ENCODE results near the gene USP48.
A peak's percentile ranks its signal among the peaks of the same experiment; 100 is the strongest.
"Not testable (repeated sequence)": the region's sequence is repeated elsewhere in the genome, so short reads cannot be mapped to it uniquely, and the experiment has no call there.

Gene USP48

DNA sequence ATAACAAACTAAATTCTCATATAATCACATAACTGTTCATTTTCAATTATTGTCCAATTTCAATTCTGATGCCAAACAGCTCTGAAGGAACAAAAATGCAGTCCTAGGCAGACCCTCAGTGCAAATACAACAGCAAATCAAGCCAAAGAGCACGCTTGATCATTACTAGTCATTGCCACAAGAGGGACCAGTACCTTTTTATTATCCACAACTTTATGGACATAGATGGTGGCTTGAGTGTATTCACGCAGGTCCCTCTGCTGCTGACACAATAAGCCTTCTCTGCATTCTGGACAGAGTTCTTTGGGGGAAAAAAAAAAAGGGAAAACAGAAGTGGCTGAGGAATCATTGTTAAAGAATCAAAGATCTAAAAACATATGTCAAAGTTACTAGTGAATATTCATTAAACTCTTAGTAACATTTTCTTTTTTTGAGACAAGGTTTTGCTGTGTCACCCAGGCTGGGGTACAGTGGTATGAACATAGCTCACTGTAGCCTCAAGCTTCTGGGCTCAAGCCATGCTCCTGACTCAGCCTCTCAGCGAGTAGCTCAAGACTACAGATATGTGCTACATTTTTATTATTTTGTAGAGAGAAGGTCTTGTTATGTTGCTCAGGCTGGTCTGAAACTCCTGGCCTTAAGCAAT, 79.5 kb downstream of the USP48 start:
- DNase-seq: peak in 2 of 58 donors; percentile 29 to 33

DNA sequence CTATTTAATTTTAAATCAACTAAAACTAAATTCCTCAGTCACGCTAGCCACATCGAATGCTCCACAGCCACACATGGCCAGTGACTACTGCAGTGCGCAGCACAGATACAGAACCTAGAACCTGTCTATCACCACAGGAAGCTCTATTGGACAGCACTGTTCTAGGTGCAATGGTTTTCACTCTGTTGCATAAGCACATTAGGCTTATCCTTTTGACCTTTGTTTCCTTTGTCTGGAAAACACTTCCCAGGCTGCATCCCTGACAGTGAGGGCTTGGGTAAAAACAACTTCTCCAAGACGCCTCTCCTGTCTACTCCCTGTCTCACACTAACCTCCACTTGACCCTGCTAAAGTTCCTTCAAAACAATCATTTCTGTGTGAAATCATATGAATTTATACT, 80.2 kb downstream of the USP48 start:
- no peak for DNase-seq

DNA sequence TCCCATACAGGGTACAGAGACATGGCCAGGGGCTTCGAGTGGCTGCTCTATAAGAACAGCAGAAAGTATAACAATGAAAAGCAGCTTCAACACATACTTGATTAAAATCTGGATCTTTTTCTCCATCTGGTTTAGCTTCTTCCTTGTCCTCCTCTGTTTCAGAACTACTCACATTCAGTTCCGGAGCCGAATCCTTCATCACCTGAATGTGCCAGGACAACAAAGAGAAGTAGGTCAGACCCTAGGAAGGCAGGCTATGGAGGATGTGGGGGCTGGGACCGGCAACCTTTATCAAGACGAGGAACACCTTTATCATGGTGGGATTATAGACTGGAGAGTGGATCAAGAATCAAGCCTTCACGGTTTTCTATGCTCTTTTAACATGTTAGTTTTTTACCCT, 81.5 kb downstream of the USP48 start:
- no peak for DNase-seq

DNA sequence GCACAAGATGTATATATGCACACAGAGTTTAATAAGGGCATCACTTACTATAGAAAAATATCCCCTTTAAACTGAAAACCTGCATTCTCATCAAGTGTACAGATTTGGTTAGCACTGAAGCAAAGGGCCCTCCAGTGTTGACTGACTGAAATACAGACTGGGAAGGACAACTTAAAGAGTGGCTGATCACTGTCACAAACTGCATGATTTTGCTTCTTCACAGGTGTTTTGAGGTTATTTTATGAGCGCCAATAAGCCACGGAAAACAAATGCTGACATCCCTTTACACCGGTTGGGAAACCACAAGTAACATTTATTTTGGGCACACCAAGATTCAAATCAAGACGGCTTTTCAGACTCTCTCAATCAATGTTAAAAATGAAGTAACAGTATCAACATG, 82.9 kb downstream of the USP48 start:
- DNase-seq: no peak

DNA sequence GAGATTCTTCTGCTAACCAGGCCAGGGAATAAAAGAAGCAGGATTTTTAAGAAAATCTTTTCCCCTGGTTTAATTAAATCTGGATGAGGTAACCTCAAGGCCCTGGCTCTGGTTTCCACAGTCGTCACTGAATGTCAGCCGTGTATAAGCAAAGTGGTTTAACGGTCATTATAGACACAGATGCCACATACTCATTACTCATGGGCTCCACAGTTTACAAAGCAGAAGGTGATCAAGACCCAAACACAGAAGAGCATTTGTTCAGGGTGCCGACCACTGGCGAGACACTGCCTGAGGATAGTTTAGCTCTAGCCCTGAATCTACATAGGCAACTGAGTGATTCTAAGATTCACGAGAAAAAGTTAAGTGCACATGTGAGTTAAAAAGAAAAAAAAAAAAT, 86.0 kb downstream of the USP48 start:
- DNase-seq: no peak

DNA sequence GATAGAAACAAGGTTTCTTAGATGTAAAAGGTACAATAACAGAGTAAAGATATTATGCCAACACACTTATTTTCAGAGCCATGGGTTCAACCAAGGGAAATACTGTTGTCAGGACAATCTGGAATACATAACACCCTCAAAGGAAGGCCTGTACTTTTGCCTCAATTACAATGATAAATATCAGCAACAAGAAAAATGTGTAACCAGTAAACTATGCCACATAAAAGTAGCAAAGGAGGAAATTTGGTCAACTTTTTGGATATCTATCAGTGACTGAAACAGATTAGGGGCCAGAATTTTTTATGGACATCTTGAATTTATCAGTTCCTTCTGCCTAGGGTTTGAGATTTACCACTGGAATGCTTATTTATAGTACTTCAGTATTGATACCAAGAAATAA, 89.2 kb downstream of the USP48 start:
- DNase-seq: no peak

DNA sequence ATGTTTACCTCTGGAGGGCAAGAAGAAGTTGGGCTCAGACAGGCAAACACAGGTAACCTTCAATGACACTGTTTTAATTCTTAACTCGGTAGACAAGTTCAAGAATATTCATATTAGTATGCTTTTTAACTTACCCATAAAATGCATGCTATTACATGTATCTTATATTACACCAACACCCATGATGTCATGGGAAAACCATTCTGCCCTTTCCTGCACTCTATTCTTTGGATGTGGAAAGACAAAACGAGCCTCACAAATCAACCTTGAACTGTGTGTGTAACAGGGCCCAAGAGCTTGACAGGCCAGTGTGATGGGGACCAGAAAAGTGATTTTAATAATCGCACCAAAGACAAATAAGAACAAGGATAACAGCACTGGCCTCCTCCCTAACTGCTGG, 91.2 kb downstream of the USP48 start:
- DNase-seq: no peak

DNA sequence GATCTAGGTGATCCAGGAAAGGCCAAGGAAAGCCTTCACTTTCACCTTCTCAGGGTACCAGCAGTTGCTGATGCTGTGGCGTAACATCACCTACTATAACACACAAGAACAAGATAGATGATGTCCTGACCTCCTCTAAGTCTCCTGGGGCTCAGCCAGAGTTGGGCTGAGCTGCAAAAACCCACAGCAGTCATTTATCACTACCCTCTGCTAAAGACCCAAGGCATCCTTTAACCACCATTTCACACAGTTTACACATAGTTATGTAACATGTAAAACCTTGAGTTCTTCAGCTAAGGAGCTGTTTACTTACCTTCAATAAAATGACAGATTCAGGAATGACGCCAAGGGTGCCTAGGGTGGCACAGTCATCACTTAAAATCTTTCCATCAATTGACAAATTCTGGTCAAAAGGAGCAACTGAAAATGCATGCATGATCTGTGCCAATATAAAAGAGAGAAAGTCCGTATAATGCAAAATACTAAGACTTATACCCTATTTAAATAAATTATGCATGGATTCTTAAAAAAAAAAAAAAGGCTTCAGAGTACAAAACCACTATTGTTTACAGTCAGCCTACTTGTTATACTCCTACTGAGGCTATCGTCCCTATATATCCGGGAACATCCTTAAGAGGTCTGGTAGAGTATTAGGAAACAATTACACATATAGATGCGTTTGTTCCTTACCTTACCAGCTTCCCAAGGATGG, 93.1 kb downstream of the USP48 start:
- DNase-seq: no peak

DNA sequence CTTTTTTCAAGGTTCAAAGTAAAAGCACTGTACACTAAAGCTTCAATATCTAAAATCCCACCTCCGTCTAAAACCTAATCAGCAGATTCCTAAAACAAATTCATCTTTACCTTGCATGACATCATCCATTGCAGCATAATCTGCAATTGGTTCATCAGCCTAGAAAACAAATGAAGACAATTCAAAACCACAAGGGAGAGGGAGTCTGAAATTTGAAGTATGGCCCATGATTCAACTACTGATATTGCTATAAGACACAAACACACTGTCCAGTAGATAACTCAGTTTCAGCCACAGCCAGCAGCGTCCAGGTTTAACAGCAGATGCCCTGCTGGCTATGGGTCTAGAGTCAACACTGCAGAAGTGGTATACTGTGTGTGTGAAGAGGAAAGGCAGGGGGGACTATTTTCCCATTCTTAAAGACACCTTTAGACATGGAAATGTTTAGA, 95.8 kb downstream of the USP48 start:
- no peak for DNase-seq

DNA sequence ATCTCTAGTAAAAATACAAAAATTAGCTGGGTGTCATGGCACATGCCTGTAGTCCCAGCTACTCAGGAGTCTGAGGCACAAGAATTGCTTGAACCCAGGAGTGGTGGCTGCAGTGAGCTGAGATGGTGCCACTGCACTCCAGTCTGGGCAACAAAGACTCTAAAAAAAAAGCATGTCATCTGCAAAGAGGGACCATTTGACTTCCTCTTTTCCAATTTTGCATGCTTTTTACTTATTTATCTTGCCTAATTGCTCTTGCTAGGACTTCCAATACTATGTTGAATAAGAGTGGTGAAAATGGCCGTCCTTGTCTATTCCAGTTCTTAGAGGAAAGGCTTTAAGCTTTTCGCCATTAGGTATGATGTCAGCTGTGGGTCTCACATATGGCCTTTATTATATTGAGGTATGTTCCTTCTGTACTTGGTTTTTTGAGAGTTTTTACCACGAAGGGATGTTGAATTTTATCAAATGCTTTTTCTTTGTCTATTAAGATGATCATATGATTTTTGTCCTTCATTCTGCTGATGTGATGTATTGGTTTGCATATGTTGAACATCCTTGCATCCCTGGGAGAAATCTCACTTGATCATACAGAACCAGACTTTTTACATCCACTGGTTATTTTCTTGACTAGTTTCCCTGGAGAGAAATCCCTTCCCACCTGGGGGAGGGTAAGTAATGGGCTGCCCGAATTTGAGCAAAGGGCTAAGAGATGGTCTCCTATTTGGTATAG, 96.8 kb downstream of the USP48 start:
- DNase-seq: no peak

DNA sequence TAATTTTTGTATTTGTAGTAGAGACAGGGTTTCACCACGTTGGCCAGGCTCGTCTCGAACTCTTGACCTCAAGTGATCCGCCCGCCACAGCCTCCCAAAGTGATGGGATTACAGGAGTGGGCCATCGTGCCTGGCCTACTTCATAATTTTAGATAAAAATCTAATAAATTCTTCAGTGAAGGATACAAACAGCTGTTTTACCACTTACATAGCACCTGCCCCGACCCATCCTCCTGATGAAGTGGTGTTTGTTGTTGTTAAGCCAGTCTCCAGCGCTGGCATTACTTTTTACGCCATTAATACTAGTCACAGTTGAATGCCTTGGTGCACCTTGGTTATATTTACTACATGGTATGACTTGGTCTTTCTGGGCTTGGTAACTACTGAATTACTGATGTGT, 101.5 kb downstream of the USP48 start:
- DNase-seq: no peak

DNA sequence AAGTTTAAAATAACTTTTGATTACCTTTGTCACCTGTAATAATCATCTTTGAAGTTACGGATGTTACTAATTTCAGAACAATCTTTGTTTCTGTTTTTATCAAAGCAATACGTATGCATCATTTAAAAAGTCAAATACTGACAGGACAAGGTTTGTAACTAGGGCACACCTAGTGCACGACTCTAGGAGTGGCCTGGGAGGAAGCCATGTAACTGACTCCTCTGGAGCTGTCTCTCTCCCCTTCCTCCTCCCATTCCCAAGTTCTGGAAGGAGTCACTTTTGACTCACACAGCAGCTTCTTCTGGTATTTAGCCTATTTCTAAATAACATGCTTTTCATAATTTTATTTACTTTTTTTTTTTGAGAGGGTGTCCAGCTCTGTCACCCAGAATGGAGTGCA, 102.0 kb downstream of the USP48 start:
- DNase-seq: no peak

DNA sequence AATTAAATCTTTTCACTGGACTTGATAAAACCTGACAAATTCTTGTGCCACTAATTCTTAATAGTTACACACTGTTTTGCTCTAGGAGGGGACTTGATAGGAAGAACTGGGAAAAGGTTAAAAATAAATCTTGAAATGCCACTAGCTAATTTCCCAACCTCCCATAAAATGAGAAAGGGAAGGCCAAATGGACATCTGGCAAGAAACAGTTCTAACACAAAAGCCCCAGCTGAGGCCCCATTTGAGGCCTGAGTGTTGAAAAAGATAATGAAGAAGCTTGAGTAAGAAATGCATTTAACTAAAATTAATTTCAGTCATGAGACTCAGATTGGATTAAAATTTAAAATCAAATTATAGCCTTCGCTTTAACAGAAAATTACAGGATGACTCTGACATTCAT, 102.6 kb downstream of the USP48 start:
- DNase-seq: no peak

DNA sequence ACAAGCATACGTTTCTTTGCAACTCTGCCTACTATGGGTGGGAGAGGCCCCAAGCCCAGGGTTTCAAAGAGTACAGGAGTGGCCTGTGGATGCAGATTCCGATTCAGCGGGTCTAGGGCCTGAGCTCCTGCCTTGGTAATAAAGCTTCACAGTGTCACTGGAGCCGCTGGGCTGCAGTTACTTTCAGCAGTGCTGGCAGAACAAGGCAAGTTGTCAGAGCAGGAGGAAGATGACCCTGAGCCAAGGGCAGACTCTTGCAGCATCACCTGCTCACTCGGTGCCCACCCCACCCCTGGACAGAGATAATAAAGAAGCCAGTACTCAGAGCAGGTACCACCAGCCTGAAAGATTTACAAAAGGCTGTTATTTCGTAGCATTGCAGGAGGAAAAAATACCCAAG, 105.8 kb downstream of the USP48 start:
- DNase-seq: no peak

DNA sequence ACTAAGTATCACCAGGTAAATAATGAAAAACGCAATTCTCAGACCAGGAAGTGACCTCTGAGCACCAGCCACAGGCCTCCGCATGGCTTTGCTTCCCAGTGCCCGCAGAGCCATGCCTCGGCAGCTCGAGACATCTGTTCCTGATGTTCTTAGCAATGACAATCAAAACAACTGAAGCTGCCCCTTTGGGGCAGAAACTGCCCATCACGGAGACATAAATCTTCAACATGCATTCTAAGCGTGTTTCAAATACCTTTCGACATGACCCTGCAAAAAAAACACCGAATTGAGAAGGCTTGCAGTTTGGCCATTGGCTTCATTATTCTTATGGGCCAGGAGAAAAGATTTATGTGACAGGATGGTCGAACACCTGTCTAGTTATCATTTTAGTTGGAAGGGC, 108.0 kb downstream of the USP48 start:
- no peak for DNase-seq

DNA sequence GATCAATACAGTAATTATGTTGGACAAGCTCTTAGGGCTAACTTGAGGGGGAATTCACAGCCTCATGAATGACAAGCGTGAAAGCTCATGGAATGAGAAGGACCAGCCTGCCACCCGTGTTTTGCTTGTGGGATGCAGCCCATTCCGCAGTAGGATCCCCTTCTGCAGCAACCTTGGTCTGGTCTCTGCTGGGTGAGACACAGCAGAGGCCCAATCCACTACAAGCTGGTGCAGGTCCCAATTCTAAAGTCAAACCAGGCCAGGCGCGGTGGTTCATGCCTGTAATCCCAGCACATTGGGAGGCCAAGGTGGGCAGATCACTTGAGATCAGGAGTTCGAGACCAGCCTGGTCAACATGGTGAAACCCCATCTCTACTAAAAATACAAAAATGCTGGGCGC, 109.1 kb downstream of the USP48 start:
- not testable (repeated sequence) for DNase-seq

DNA sequence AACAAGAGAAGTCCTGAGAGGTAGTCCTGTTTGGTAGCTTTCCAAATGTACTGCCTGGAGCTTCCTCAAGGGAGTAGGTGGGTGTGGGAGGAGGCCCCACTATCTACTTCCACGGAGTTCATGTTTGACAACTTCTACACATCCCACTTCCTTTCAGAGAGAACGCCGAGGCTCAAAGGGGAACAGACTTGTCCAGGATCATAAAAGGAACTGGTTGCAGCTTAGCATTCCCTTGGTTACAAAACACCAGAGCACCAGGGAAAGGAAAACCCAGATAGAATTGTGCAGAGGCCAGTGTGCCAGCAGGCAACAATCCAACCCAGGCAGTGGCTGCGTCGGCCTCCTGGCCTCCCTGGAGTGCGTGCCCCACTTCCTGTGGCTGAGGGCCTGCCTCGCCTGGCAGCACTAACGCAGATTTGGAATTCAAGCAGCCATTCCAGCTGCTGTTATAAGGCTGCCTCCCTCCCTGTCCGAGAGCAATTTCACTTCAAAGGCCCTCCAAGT, 109.6 kb downstream of the USP48 start:
- DNase-seq: peak in 34 of 58 donors; percentile 28 to 84 (median 50)

DNA sequence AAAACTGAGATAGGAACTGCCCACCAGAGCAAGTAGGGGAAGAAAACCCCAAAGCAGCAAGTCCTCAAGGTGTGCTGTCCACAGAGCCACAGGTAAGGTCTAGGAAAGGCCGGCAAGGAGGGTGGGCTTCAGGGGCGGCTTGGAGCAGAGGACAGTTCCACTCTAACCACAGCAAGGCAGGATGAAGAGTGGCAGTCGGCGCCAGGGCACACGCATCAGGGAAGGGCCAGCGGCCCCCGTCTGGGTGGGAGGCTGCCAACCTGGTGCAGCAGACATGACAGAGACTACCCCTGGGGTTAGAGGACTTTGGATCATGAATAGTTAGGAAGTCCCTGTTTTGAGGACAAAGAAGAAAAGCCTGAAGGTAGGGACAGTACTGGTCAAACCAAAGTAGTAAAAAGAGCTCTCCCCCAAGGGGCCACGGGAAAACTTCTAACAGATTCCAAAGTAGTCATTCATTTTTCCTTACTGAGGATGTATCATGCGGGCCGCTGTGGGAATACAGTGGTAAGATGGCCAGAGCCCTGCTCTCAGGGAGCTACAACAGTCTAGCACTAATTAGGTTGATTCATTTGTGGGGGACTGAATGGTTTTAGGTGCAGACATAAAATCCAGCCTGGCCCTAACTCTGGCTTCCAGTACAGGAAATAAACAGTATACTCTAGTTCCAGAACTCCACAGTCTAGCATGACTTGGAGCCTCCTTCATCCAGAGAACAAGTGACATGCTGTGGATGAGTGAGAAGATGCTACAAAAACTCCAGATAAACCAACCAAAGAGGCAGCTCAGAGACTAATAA, 110.3 kb downstream of the USP48 start:
- DNase-seq: no peak

DNA sequence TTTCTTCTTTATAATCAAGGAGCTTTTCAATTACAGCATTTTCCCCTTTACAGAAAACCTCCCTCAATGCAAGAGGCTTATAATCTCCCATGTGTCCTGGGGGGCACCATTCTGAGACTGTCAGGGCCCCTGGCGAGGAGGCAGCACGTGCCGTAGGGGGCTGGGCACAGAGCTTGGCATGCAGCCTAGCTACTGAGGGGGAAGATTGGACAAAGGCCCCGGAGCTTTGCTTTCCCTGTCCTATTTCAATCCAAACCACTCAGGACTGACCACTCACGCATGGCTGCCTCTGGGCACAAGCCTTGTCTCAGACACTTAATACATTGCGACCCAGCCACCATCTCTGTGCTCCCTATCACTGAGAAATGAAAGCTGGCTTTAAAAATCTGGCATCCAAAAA, 111.0 kb downstream of the USP48 start:
- peak in 16 of 58 donors; percentile 21 to 54 (median 34) for DNase-seq

DNA sequence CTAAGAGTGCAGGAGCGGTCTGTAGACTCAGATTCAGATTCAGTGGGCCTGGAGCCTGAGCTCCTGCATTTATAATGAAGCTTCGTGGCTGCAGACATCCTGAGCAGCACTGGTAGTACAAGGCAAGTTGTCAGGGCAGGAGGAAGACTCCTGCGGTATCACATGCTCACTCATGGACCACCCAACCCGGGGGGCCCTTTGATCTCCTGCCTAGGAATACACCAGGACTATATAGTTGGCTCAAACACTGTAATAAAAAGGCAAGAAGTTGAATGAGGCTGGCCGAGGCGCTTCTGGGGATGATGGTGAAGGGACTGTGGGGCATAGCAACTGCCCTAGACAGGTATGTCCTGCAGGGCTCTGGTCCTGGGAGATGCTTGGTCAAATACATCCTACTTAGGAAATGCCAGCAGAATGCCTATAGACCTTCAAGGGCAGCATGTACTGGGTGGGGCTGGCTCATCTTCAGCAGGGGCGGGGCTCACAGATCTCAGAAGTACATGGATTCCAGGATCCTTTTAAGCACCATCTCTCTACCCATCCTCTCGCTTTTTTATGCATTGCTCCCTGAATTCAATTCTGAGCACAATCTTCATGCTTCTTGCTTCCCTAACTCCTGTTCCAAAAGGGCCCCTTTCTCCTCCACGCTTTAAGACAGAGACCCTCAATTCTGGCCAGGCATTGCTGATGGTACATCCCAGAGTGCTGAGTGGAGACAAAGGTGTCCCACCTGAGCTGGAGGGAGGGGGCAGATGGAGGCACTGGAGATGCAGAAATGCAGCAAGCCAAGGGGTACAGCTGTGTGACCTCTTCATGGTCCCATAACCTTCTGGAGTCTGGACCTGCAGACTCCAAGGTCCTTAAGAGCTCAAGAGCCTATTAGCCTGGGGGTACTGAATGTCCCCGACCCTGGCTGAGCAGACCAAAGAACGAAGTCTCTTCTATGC, 111.7 kb downstream of the USP48 start:
- no peak for DNase-seq
